PFSK-1 (cell line): ENCODE results near the gene CTNNA1.

Experiments
- FOXP2 ChIP-seq: optimal IDR thresholded peaks from 2 replicates; pipeline ENCODE3; 2011; ENCODE audit warnings: borderline replicate concordance, control low read depth, inconsistent platforms; ENCODE audit not compliant: insufficient read depth; ENCODE audit errors: extremely low read length, extremely low read depth
- POLR2AphosphoS5 ChIP-seq: IDR thresholded peaks from 2 replicates; pipeline ENCODE4 v1.6.1; 2012; ENCODE audit warnings: low read depth, mild to moderate bottlenecking, control low read depth, low read length, moderate library complexity
- REST ChIP-seq, 2 experiments: IDR thresholded peaks; 2 replicates each; pipeline versions ENCODE4 v1.6.1 to v1.8.0; 2011 to 2012; ENCODE audit warnings: low read depth in 2 of 2, low read length in 2 of 2, control low read depth in 1 of 2, inconsistent platforms in 1 of 2, mild to moderate bottlenecking in 1 of 2, moderate library complexity in 1 of 2; ENCODE audit not compliant: insufficient read depth in 1 of 2
- SIN3A ChIP-seq: IDR thresholded peaks from 2 replicates; pipeline ENCODE4 v1.6.1; 2012; ENCODE audit warnings: mild to moderate bottlenecking, low read length, moderate library complexity, borderline replicate concordance; ENCODE audit not compliant: insufficient read depth
- TAF1 ChIP-seq: IDR thresholded peaks from 2 replicates; pipeline ENCODE4 v1.6.1; 2012; ENCODE audit warnings: low read length, control low read depth, borderline replicate concordance; ENCODE audit not compliant: insufficient read depth

The CTNNA1 gene

GRCh38 chr5:138943599-138944173 lies 190.5 kb downstream of the CTNNA1 start:
- TF ChIP-seq REST (IDR thresholded peaks at IDR 0.05; ENCODE audit: insufficient read depth in 1 of 2, low read depth in 2 of 2, low read length in 2 of 2), result no peak
- no peak for TF ChIP-seq TAF1
- TF ChIP-seq SIN3A, result no peak
- no peak for TF ChIP-seq FOXP2
- TF ChIP-seq POLR2AphosphoS5, result no peak

GRCh38 chr5:138944527-138945322 lies 191.5 kb downstream of the CTNNA1 start:
- TF ChIP-seq TAF1 (no peak), REST (IDR thresholded peaks at IDR 0.05; ENCODE audit: insufficient read depth in 1 of 2, low read depth in 2 of 2, low read length in 2 of 2) (no peak), POLR2AphosphoS5 (no peak), SIN3A (no peak), FOXP2 (no peak)

GRCh38 chr5:138945421-138946240 lies 192.4 kb downstream of the CTNNA1 start:
- TF ChIP-seq TAF1, result no peak

- TF ChIP-seq REST (IDR thresholded peaks at IDR 0.05; ENCODE audit: insufficient read depth in 1 of 2, low read depth in 2 of 2, low read length in 2 of 2) (no peak), SIN3A (no peak), FOXP2 (no peak), POLR2AphosphoS5 (no peak), TAF1 (no peak)
Observed at GRCh38 chr5:138946241-138946623, 193.0 kb downstream of the CTNNA1 start.

- TF ChIP-seq REST (IDR thresholded peaks at IDR 0.05; ENCODE audit: insufficient read depth in 1 of 2, low read depth in 2 of 2, low read length in 2 of 2), result no peak
- no peak for TF ChIP-seq SIN3A
- no peak for TF ChIP-seq POLR2AphosphoS5
Observed at GRCh38 chr5:138946831-138947560, 193.8 kb downstream of the CTNNA1 start.
